SIG-M5 (cell line): Measurements from ENCODE around the gene IL15RA.
"Not testable (repeated sequence)": the region's sequence is repeated elsewhere in the genome, so short reads cannot be mapped to it uniquely, and the experiment has no call there.

ENCODE experiments used
- DNase-seq: peaks from one replicate; lab custom pipeline; 2025; lab: John Stamatoyannopoulos, UW

IL15RA gene

DNA sequence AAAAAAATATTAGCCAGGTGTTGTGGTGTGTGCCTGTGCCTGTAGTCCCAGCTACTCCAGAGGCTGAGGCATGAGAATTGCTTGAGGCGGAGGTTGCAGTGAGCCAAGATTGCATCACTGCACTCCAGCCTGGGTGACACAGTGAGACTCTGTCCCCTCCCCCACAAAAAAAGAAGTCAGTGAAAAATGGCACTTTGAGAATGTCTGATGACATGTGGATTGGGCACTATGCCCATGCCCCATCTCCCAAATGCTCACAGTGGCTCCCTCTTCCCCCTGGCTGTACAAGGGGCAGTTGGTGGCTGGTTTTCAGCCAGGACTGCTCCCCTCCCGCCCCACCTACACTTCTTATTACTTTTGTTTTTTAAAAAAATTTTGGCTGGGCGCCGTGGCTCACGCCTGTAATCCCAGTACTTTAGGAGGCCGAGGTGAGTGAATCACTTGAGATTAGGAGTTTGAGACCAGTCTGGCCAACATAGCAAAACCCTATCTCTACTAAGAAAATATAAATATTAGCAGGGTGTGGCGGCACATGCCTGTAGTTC lies 26.1 kb downstream of the IL15RA start:
- no peak for DNase-seq

DNA sequence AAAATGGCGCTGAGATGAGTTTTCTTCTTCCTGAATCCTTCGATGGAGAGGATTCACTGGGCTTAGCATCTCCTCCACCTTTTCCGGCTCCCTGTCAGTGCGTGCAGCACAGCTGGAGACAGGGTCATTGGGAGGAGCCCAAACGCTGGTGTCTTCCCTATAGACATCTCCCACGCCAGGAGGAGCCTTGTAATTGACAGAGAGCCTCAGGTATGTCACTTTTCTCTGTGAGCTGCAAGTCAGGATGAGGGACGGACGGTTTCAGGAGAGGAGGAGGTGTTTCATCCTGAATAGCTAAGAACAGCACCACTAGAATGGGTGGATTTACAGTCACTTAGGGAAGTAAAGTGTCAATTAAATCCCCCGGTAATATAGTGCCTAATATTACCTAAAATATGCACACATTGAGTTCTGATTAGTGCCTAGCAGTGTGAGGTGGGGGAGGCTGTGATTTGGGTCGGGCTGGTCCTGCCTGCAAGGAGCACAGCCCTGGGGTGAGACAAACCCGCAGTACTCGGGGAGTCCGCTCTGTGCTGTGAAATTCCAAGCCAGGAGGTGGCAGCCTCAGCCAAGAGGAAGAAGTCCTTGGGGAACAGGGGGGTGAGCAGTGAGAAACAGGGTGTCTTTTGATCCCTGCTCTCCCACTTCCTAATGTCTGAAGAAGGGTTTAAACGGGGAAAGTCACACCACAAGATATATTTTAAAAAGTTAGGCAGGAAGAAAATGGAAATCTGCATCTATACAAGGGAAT lies 28.2 kb downstream of the IL15RA start:
- DNase-seq, result no peak

DNA sequence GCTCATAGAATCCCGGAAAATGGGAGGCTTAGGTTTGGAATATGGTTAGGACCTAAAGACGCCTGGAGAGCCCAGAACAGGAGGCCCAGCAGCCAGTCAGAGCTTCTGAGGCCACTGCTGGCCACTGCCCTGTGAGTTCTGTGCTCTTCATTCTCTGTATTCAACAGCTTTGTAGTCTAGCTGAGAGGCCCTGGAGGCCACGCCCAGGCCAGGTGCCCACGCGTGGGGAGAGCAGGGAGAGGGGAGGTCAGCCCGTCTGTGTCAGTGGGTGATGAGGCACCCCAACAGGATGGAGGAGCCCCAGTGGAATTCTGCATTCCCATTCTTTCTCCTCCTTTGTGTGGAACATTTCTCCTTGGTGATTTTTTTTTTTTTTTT lies 29.1 kb downstream of the IL15RA start:
- DNase-seq, result no peak

DNA sequence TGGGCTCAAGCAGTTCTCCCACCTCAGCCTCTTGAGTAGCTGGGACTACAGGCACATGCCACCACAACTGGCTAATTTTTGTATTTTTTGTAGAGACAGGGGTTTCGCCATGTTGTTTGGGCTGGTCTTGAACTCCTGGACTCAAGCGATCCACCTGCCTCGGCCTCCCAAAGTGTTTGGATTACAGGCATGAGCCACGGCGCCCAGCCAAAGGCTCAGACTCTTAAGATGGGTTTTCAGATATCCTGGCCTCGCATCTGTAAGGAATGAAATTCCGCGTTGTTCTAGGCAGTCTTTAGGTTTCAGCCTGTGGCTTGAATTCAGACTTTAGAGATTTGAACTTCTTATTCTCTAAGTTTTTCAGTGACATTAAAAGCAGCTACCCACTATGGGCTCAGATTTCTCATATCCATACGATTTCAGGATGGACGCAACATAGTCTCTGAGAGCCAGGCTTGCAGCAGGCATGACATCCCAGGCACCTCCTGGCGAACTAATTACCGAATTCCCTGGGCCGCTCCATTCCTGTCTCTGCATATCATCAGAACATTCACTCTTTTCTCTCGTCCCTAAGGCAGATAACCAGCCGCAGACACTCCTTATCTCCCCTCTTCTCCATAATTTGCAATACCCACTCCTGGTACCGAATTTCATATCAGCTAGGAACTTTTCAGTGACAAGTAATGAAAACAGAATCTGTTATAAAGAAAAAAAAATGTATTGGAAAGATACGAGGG lies 29.7 kb downstream of the IL15RA start:
- no peak for DNase-seq

DNA sequence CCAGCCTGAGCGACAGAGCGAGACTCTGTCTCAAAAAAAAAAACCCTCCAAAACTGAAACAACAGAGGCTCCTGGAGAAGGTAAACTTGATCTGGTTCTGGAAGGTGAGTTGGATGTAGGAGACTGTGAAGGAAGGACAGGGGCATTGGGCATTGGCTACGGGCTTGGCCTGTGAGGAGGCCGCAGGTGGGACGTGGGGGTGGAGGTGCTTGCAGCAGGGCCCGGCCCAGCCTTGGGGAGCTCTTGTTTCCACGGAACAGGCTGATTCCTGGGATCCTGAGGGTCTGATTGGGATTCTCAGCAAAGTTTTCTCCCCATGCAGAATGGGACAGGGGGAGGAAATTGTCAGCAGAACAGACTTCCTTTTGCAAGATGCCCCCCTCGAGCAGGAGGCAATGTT lies 30.6 kb downstream of the IL15RA start:
- no peak for DNase-seq

DNA sequence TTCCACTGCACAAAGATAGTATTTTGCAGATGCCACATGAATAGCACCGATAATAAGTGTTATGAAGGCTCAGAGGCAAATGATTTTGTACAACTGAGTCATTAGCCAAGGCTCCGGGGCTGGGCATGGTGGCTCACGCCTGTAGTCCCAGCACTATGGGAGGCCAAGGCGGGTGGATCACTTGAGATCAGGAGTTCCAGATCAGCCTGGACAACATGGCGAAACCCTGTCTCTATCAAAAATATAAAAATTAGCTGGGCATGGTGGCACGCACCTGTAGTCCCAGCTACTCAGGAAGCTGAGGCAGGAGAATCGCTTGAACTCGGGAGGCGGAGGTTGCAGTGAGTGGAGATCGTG lies 30.9 kb downstream of the IL15RA start:
- not testable (repeated sequence) for DNase-seq

DNA sequence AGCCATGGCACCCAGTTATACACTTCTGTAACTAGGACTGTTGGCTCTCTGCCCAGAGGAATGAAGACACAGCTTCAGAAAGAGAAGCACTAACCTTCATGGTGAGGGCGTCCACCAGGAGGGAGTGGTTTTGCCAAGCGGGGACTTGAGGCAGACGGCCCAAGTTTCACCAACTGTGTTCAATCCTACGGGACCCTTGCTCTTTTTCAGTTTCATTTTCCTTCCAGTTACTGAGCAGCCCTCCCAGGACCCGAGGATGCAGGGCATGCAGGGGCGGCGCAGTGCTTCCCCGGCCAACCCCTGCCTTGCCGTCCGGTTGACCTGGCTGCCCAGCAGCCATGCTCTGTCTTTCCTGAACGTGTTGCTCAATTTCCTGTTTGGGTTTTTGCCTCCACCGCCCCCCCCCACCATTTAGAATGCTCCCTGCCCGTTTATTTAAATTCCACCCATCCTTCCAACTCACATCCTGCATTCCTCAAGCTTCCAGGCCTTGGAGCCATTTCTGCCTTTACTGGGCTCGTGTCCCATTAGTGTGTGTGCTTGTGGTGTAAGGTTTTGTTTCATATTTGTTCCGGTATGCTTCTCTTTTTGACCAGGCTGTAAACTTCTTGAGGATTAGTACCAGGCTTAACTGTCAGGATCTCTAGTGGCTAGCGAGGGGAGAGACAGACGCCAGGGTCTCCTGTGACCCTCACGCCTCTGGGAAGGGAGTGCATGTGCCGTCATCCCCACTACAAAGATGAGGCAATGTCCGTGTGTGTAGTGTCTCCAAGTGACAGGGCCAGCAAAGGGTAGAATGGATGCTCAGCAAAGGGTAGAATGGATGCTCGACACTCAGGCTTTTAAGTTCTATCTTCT lies 31.6 kb downstream of the IL15RA start:
- no peak for DNase-seq

DNA sequence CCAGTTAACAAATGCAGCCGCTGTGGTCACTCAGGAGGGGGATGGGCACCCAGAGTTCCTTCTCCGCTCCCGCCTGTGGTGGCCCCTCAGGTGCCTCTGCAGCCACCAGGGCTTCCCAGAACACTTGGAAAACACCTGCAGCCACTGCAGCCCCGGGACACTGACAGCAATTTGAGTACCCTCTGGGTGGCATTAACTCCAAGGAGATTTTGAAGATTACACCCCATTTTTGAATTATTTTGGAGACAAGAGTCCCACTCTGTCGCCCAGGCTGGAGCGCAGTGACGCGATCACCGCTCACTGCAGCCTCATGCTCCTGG lies 32.2 kb downstream of the IL15RA start:
- DNase-seq, result no peak

DNA sequence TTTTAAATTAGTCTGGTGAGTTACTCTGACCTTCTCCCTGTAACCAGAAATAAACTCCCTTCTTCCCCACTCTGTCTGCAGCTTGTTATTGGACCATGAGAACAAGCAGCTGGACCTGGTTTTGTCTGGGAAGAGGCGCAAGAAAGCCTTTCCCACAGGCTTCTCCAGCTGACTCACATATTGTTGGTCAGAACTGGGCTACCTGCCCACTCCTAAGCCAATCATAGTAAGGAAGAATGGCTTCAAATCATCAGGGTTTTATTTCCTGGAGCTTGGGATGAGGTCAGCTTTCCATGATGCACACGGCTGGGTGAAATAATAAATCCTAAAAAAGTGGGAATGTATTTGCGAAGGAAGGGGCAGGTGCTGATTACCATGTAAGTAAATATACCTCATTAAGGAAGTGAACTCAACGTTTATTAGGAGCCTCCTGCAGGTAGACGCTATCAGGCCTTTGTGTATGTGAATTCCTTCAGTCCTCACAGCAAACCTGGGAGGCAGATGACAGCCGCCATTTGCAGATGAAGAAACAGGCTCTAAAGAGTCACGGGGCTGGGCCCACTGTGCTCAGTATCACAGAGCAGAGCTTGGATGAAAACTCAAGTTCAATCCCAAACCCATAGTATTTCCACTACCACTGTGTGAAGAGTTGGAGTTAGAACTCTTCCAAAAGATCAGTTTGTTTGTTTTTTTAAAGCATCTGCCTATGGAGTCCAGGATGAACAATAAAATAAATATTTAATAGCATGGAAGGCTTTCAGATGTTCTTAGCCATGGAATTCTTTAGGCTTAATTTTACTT lies 32.8 kb downstream of the IL15RA start:
- DNase-seq, result no peak

DNA sequence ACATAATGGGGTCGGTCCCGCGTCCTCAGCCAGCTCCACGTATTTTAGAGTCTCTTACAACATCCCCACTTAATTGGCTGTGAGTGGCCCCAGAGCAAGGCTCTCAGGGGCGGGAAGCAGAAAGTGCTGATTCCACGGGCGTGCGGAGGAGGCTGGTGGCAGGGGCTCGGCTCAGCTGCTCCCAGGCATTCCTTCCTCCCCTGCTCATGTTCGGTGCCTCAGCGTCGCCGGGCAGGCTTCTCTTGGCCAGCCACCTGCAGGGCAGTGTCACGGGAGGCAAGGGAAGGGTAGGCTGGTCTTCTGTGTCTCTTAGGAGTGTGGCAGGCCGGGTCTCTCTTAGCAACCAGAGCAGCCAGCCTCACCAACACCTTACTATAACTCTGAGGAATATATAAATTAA lies 33.8 kb downstream of the IL15RA start:
- DNase-seq, result no peak

DNA sequence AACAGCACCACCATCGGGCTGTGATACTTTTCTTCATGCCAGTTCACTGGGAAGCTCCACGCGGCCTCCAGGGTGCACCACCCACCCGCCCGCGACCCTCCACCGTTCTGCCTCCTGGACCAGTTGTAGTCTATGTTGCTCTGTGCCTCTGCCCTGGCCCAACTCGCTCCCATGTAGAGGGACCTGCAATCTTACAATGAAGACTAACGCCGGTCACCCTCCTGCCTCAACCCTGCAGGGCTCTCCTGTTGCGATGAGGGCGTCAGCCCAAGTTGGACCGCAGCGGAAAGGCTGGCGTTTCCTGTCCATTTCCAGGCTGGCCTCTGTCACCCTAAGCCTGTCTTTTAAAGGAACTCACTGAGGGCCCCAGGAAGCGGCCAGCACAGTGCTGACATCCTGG lies 34.9 kb downstream of the IL15RA start:
- no peak for DNase-seq

DNA sequence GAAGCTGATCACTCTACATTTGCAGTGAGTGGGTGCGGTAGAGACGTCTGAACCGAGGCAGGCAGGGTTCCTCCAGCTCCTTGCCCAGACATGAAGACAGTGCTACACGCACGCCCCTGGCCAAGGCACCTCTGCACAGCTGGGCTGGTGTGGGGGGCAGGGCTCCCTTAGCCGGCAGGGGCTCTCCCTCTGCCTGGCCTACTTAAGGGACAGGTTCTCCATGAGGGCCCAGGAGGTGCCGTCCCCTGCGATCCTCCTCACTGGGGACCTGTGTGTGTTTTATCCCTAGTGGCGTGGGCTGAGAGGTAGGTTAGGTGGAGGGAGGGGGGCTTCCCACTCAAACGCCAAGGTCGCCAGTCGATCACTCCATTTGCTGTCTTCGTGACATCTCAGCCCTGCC lies 35.3 kb downstream of the IL15RA start:
- DNase-seq, result no peak

DNA sequence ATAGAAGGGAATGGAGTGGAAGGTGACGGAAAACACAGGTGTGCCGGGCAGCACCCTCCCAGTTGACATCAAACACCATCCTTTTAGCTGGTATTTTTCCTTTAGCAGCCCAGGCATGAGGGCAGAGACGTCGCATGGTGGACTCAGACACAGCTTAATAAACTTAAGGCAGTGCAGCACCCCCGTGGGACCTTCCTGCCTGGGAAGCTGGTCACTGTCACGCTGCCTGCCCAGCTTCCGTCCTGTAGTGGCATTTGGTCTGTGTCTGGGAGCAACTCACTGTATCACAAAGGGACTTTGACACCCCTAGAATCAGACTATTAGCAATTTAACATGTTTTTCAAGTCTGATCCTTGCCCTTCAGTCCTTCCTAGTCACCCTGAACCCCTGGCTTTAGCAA lies 35.8 kb downstream of the IL15RA start:
- no peak for DNase-seq

DNA sequence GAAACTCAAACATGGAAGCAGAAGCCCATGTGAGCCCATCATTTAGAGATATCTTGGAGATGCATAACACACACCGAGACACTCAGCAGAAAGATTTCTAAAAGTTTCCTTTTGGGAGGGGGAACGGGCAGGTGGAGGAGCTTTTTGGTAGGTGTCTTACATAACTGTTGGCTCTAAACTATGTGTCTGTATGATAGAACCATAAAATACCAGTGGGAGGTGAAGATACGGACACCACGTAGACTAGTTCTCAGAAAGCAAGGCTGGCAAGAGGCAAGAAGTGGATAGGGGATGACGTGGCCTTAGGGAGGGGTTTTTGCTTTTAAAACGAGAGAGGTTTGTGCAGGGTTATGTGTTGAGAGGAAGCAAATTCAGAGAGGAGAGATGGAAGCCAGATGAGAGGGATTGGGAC lies 36.5 kb downstream of the IL15RA start:
- DNase-seq, result no peak

DNA sequence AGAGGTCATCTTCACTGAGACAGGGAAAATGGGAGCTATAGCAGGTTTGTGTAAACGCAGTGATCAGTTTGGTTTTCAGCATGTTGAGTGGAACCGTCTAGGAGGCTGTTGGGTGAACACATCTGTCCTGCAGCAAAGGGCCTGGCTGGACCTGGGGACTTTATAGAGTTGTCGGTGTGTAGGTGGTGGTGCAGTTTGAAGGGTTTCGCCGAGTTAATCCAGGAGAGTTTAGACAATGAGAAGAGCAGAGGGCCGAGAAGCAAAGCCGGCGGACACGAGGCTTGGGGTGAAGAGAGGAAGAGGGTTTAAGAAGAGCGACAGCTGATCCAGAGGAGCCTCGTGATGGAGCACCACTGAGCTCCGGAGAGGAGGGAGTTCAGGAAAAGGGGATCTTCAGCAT lies 39.1 kb downstream of the IL15RA start:
- DNase-seq, result no peak

DNA sequence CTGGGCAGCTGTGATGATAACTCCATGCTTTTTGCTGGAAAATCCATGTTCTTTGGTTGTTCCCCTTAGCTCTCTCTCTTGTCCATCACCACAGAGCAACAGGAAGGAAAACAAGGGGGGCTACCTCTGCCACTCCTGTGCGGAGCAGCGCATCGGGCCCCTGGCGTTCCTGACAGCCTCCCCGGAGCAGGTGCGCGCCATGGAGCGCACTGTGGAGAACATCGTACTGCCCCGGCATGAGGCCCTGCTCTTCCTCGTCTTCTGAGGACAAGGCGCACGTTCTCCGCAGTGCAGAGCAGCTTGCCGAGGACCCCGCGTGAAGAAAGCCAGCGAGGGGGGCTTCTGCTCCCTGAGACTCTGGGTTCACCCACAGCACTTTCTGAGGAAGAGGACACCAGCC lies 40.3 kb downstream of the IL15RA start:
- no peak for DNase-seq

DNA sequence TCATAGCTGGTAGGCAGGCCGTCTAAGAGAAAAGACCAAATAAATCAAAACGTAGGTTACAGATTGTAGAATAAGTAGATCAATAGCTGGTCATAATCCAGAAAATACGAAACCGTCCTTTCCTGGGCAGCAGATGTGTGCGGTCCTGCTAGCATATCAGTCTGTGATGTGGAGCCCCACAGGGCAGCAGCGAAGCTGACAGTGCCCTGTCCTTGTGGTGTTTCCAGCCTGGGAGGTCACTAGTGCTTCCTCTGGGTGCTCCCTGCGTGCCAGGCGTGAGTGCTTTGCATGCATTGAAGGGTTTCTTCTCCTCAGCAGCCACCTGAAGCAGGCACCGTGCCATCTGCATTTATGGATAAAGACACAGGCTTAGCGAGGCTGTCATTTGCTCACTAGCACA lies 41.7 kb downstream of the IL15RA start:
- DNase-seq, result no peak

DNA sequence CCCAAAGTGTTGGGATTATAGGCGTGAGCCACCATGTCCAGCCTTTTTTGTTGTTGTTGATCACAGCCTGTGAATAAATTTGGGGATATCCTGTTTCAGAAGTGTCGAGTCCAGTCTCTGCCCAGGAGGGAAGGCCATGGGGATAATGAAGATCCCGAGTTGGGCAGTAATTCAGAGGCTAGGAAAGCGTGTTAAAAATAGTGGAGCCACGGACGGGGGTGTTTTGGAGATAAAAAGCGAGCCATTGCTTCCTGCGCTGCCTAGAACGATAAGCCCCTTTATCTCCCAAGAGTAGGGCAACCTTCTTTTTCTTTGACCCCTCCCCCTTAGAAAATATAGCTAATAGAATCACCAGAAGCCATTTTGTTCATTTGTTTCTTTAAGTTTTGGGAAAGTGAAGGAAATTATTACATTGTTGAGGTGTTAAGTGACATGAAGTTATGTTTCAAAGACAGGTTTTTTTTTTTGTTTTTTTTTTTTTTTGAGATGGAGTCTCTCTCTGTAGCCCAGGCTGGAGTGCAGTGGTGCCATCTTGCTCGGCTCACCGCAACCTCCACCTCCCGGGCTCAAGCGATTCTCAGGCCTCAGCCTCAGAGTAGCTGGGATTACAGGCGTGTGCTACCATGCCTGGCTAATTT lies 43.3 kb downstream of the IL15RA start:
- no peak for DNase-seq

DNA sequence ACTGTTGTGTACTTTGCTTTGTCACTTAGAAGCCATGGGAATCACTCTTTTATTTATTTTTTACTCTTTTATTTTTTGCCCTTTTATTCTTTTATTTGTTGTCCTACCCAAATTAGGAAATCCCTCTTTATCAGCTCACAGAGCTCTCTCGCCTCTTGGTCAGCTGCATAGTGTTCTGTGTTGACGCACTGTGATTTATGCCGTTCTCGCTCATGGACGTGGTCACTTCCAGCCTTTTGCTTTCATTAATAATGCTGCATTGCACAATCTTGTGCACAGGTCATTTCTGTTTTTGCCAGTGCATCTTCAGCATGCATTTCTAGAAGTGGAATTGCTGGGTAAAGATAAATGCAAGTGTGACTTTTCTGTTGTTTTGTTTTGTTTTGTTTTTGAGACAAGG lies 45.0 kb downstream of the IL15RA start:
- DNase-seq, result no peak

DNA sequence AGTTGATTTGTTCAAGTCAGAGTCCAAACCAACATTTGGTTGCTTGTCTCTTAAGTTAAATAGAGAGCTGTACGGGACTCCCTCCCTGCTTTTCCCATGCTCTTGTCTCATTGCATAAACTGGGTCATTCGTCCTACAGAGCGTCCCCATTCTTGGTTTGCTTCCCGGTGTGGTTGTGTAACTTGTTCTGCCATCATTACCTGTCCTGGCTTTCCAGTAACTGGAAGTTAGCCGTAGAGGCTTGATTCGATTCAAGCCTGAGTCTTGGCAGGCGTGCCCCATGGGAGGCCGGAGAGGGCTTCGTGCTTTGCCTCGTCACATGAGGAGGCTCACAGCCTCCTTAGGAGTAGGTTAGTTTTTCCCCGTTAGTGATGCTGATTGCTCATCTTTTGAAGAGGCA lies 47.1 kb downstream of the IL15RA start:
- DNase-seq, result no peak

DNA sequence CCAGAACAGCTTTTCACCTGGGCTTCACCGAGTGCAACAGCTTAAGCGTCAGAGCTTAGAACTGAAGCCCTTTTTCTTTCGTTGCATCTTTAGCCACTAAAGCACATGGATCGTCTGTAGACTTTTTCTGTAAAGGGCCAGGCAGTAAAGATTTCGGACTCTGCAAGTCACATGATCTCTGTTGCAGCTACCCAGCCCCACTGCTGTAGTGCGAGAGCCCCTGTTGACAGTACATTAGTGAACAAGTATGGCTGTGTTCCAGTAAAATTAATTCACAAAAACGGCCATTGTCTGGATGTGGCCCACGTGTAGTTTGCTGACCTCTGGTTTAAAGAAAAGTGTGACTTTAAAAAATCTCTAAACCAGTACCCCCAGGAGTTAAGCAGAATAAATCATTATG lies 47.9 kb downstream of the IL15RA start:
- no peak for DNase-seq

DNA sequence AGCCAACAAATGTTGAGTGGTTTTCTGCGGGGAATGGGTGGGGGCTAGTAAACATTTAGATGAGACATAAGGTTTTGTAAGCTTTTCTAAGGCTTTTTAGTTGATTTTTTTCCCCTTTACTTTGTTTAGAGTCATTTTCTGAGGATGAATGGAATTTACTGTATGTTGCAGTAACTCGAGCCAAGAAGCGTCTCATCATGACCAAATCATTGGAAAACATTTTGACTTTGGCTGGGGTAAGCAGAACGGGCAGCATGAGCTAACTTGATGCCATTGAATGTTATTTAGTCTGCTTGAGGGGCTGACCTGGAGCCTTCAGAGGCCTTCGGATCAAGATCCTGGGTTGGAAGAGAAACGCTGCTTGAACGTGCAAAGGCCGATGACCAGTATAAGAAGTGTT lies 50.0 kb downstream of the IL15RA start:
- DNase-seq, result no peak
